ENCODE measurements around the gene KIF21A.

Gene KIF21A

GRCh38 chr12:39368891-39369290 lies 74.0 kb downstream of the KIF21A start:
- DNase-seq (ENCODE audit: low read depth): no peak
- H3K4me3 ChIP-seq (ENCODE audit: low read depth, low read length): no peak overlapping the region
- TF ChIP-seq, protein P1, sequence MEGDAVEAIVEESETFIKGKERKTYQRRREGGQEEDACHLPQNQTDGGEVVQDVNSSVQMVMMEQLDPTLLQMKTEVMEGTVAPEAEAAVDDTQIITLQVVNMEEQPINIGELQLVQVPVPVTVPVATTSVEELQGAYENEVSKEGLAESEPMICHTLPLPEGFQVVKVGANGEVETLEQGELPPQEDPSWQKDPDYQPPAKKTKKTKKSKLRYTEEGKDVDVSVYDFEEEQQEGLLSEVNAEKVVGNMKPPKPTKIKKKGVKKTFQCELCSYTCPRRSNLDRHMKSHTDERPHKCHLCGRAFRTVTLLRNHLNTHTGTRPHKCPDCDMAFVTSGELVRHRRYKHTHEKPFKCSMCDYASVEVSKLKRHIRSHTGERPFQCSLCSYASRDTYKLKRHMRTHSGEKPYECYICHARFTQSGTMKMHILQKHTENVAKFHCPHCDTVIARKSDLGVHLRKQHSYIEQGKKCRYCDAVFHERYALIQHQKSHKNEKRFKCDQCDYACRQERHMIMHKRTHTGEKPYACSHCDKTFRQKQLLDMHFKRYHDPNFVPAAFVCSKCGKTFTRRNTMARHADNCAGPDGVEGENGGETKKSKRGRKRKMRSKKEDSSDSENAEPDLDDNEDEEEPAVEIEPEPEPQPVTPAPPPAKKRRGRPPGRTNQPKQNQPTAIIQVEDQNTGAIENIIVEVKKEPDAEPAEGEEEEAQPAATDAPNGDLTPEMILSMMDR (IDR thresholded peaks at IDR 0.05; ENCODE audit: insufficient read depth, low read depth, low read length, missing control alignments): no peak

GRCh38 chr12:39368096-39368495 lies 74.8 kb downstream of the KIF21A start:
- no peak overlapping the region for H3K4me3 ChIP-seq (ENCODE audit: low read depth, low read length)
- TF ChIP-seq, protein P1 (IDR thresholded peaks at IDR 0.05; ENCODE audit: insufficient read depth, low read depth, low read length, missing control alignments): no peak
- peak; percentile 18 for DNase-seq (ENCODE audit: low read depth)

- DNase-seq (ENCODE audit: low read depth): no peak
- TF ChIP-seq, protein P1 (IDR thresholded peaks at IDR 0.05; ENCODE audit: insufficient read depth, low read depth, low read length, missing control alignments): no peak
- no peak overlapping the region for H3K4me3 ChIP-seq (ENCODE audit: low read depth, low read length)
Observed at GRCh38 chr12:39367494-39367893, 75.4 kb downstream of the KIF21A start.

DNA sequence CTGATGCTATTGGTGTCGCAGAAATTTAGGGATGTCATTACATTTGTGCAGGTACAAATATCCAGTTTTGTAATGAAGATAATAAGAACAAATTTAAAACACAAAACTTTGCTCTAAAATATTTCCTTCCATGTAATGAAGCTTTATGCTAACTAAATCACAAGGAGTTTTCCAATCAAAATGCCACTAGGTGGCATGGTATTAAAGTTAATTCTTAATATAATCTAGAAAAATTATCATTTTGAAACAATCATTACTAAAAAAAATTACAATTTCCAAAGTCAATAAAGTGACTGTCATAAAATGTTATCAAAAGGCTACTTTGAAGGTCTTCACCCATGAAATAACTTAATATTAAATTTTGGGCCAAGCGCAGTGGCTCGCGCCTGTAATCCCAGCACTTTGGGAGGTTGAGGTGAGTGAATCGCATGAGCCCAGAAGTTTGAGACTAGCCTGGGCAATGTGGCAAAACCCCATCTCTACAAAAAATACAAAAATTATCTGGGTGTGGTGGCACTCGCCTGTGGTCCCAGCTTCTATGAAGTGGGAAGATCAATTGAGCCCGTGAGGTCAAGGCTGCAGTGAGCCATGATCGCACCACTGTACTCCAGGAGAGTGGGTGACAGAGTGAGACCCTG lies 77.4 kb downstream of the KIF21A start:
- H3K4me3 ChIP-seq (ENCODE audit: low read depth, low read length): no peak overlapping the region
- TF ChIP-seq, protein P1 (IDR thresholded peaks at IDR 0.05; ENCODE audit: insufficient read depth, low read depth, low read length, missing control alignments): no peak
- no peak for DNase-seq (ENCODE audit: low read depth)

GRCh38 chr12:39364196-39364595 lies 78.7 kb downstream of the KIF21A start:
- DNase-seq (ENCODE audit: low read depth): no peak
- TF ChIP-seq, protein P1 (IDR thresholded peaks at IDR 0.05; ENCODE audit: insufficient read depth, low read depth, low read length, missing control alignments): no peak
- no peak overlapping the region for H3K4me3 ChIP-seq (ENCODE audit: low read depth, low read length)

DNA sequence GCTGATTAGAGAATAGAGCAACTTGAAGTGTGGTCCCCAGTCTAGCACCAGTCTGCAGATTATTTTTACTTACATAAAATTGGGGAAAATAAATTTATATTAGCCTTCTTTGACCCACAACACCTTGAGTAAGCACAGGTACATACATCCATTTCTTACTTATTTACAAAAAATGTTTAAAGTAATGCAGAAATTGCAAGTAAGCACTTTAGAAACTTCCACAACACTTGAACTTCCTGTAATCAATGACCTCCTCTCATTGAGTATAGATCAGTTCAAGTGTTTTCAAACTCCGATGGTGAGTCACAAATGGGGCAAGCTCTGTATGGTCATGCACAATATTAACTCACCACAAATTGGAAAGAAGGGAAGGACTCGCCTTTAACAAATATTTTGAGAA lies 83.3 kb downstream of the KIF21A start:
- TF ChIP-seq, protein P1 (IDR thresholded peaks at IDR 0.05; ENCODE audit: insufficient read depth, low read depth, low read length, missing control alignments): no peak
- no peak overlapping the region for H3K4me3 ChIP-seq (ENCODE audit: low read depth, low read length)
- DNase-seq (ENCODE audit: low read depth): no peak

GRCh38 chr12:39357041-39357440 lies 85.9 kb downstream of the KIF21A start:
- TF ChIP-seq, protein P1 (IDR thresholded peaks at IDR 0.05; ENCODE audit: insufficient read depth, low read depth, low read length, missing control alignments): no peak
- no peak for DNase-seq (ENCODE audit: low read depth)
- no peak overlapping the region for H3K4me3 ChIP-seq (ENCODE audit: low read depth, low read length)
